GM20000 (cell line): ENCODE data around the gene UFSP2.

Experiments
- DNase-seq: peaks from one replicate; pipeline ENCODE4 v3.0.0; 2012; ENCODE audit warnings: low spot score
- TF ChIP-seq, protein P1 (sequence below): IDR thresholded peaks from 2 replicates; pipeline ENCODE4 v1.5.1; 2012; ENCODE audit warnings: mild to moderate bottlenecking, control low read depth; ENCODE audit errors: extremely low read depth, missing control alignments

UFSP2 gene

DNA sequence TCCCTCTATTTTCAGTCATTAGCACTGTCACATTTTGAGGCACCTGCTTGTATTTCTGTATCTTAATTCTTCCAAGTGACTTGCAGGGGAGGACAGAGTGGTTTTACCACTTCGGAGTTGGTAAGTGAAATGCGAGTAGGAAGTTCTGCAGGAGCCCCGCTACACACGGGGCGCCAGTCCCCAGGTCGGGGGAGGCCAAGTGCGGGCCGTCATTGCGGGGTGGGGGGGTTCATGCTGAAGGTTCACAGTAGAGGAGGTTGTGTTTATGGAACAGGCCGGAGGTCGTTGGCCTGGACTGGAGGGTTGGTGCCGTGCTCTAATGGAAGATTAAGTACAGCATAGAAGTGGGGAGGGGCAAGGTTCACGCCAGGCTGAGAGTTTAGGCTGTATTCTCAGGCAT is 74.1 kb downstream of the UFSP2 start:
- no peak for DNase-seq
- TF ChIP-seq, protein P1, sequence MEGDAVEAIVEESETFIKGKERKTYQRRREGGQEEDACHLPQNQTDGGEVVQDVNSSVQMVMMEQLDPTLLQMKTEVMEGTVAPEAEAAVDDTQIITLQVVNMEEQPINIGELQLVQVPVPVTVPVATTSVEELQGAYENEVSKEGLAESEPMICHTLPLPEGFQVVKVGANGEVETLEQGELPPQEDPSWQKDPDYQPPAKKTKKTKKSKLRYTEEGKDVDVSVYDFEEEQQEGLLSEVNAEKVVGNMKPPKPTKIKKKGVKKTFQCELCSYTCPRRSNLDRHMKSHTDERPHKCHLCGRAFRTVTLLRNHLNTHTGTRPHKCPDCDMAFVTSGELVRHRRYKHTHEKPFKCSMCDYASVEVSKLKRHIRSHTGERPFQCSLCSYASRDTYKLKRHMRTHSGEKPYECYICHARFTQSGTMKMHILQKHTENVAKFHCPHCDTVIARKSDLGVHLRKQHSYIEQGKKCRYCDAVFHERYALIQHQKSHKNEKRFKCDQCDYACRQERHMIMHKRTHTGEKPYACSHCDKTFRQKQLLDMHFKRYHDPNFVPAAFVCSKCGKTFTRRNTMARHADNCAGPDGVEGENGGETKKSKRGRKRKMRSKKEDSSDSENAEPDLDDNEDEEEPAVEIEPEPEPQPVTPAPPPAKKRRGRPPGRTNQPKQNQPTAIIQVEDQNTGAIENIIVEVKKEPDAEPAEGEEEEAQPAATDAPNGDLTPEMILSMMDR = no peak
